Neural progenitor cell (in vitro differentiated cells): Measurements from ENCODE around the gene MATN1. TPM values are rescaled to one million over a fixed set of nuclear protein-coding genes. Genes with fewer than 3 reads are reported as not detected.

Experiments used
- DNase-seq: peaks from one replicate; pipeline ENCODE4 v3.0.0-alpha.2; 2016; ENCODE audit warnings: low spot score
- H2AFZ ChIP-seq: fragments of 200-600 bp; sonication (generic); replicated peaks from 2 replicates; pipeline ENCODE4 v1.6.1; 2016; ENCODE audit warnings: antibody characterized with exemption
- H3F3A ChIP-seq: fragments of 200-600 bp; sonication (generic); 2 replicates; pipeline ENCODE4 v1.6.1; 2016; ENCODE audit warnings: antibody characterized with exemption, low read depth
- H3K27ac ChIP-seq: fragments of 200-600 bp; sonication (generic); 2 replicates; pipeline ENCODE4 v1.5.1; 2016; ENCODE audit warnings: mild to moderate bottlenecking
- H3K27me3 ChIP-seq: fragments of 200-600 bp; sonication (generic); 2 replicates; pipeline ENCODE4 v1.6.1; 2016; ENCODE audit warnings: mild to moderate bottlenecking, moderate library complexity
- H3K36me3 ChIP-seq: fragments of 200-600 bp; sonication (generic); 2 replicates; pipeline ENCODE4 v1.5.1; 2016
- H3K4me1 ChIP-seq: fragments of 200-600 bp; sonication (generic); 2 replicates; pipeline ENCODE4 v1.6.1; 2016; ENCODE audit warnings: mixed run types
- H3K4me2 ChIP-seq: fragments of 200-600 bp; sonication (generic); 2 replicates; pipeline ENCODE4 v1.6.1; 2016
- H3K4me3 ChIP-seq: fragments of 200-600 bp; sonication (generic); 2 replicates; pipeline ENCODE4 v1.5.1; 2016
- H3K79me2 ChIP-seq: fragments of 200-600 bp; sonication (generic); 2 replicates; pipeline ENCODE4 v1.6.1; 2016; ENCODE audit warnings: low read depth
- H3K9ac ChIP-seq: fragments of 200-600 bp; sonication (generic); 2 replicates; pipeline ENCODE4 v1.6.1; 2016
- H3K9me3 ChIP-seq: fragments of 200-600 bp; sonication (generic); 2 replicates; pipeline ENCODE4 v1.5.1; 2016; ENCODE audit warnings: low read depth
- H4K20me1 ChIP-seq: fragments of 200-600 bp; sonication (generic); 2 replicates; pipeline ENCODE4 v1.6.1; 2016; ENCODE audit warnings: low read depth
- H3K27ac Mint-ChIP-seq: 3 replicates; pipeline ENCODE4 v1.8.0; 2021; ENCODE audit warnings: mixed read lengths
- H3K27me3 Mint-ChIP-seq: 2 replicates; pipeline ENCODE4 v1.8.0; 2022; ENCODE audit warnings: low read depth, mild to moderate bottlenecking, inconsistent platforms, moderate library complexity, mixed read lengths; ENCODE audit not compliant: insufficient read depth
- H3K36me3 Mint-ChIP-seq: 3 replicates; pipeline ENCODE4 v1.8.0; 2021; ENCODE audit warnings: mixed read lengths
- H3K4me1 Mint-ChIP-seq: 3 replicates; pipeline ENCODE4 v1.8.0; 2021; ENCODE audit warnings: mixed read lengths
- H3K4me3 Mint-ChIP-seq: 3 replicates; pipeline ENCODE4 v1.8.0; 2021; ENCODE audit warnings: mild to moderate bottlenecking, moderate library complexity, mixed read lengths
- H3K9me3 Mint-ChIP-seq: 3 replicates; pipeline ENCODE4 v1.8.0; 2020; ENCODE audit warnings: mixed read lengths
- CTCF ChIP-seq: fragments of 200-600 bp; sonication (generic); IDR thresholded peaks from 2 replicates; pipeline ENCODE4 v1.5.1; 2017; ENCODE audit warnings: antibody characterized with exemption, mild to moderate bottlenecking
- EZH2 ChIP-seq: fragments of 200-600 bp; sonication (generic); IDR thresholded peaks from 2 replicates; pipeline ENCODE4 v1.6.1; 2017; ENCODE audit warnings: antibody characterized with exemption, mild to moderate bottlenecking, moderate library complexity
- EZH2phosphoT487 ChIP-seq: fragments of 200-600 bp; sonication (generic); IDR thresholded peaks from 2 replicates; pipeline ENCODE4 v1.6.1; 2017; ENCODE audit warnings: antibody characterized with exemption
- total RNA-seq: library from RNA; depleted of rRNA; stranded (reverse); fragments of >200 nt; gene quantifications from 2 replicates; pipeline ENCODE4 v1.2.3, GENCODE V29; 2015; ENCODE audit warnings: low replicate concordance

The MATN1 gene
- total RNA-seq, 1 donor from 2014 or later, result not detected

- H3K36me3 Mint-ChIP-seq, result peaks cover 2% of the 10 kb centered on the region
Observed at GRCh38 chr1:30713311-30713710, 10.1 kb downstream of the MATN1 start.

GRCh38 chr1:30712583-30712982 lies 10.8 kb downstream of the MATN1 start:
- peaks cover under 1% of the 10 kb centered on the region for H3F3A ChIP-seq
- H3K9ac ChIP-seq, result no peak overlapping the region
- H3K4me2 ChIP-seq, result no peak overlapping the region
- no peak overlapping the region for H3K27ac Mint-ChIP-seq
- H4K20me1 ChIP-seq, result no peaks in the 10 kb centered on the region
- no peaks in the 10 kb centered on the region for H3K27me3 ChIP-seq
- H3K4me1 ChIP-seq, result peaks cover 10% of the 10 kb centered on the region
- H3K4me1 Mint-ChIP-seq, result peaks cover 21% of the 10 kb centered on the region
- H3K27ac ChIP-seq, result no peak overlapping the region
- no peak overlapping the region for H3K4me3 ChIP-seq
- no peaks in the 10 kb centered on the region for H3K79me2 ChIP-seq
- H3K9me3 Mint-ChIP-seq, result peaks cover 14% of the 10 kb centered on the region
- DNase-seq, result no peak
- H2AFZ ChIP-seq, result no peak overlapping the region
- no peak overlapping the region for H3K4me3 Mint-ChIP-seq
- peaks cover 13% of the 10 kb centered on the region for H3K27me3 Mint-ChIP-seq
- H3K36me3 ChIP-seq, result no peaks in the 10 kb centered on the region
- peaks cover 2% of the 10 kb centered on the region for H3K36me3 Mint-ChIP-seq
- TF ChIP-seq CTCF (no peak), EZH2phosphoT487 (no peak), EZH2 (no peak)
- no peaks in the 10 kb centered on the region for H3K9me3 ChIP-seq

More at GRCh38 chr1:30713311-30713710, 10.1 kb downstream of the MATN1 start:
- Histone ChIP-seq H4K20me1 (no peaks in the 10 kb centered on the region), H3K9me3 (no peaks in the 10 kb centered on the region), H3K27ac (no peak overlapping the region), H3K4me3 (no peak overlapping the region), H3K4me1 (peaks cover 6% of the 10 kb centered on the region), H3K4me2 (no peak overlapping the region), H3F3A (peaks cover 4% of the 10 kb centered on the region), H3K36me3 (no peaks in the 10 kb centered on the region), H3K79me2 (no peaks in the 10 kb centered on the region), H3K9ac (no peak overlapping the region), H3K27me3 (no peaks in the 10 kb centered on the region), H2AFZ (no peak overlapping the region)
- Mint-ChIP-seq H3K9me3 (peaks cover 17% of the 10 kb centered on the region), H3K4me1 (peaks cover 23% of the 10 kb centered on the region), H3K4me3 (no peak overlapping the region), H3K27me3 (peaks cover 18% of the 10 kb centered on the region), H3K27ac (no peak overlapping the region)
- DNase-seq, result no peak
- TF ChIP-seq CTCF (no peak), EZH2 (no peak), EZH2phosphoT487 (no peak)

- DNase-seq, result no peak
- Histone ChIP-seq H3K27ac (no peak overlapping the region), H3K36me3 (no peaks in the 10 kb centered on the region), H3K9me3 (no peaks in the 10 kb centered on the region), H3K27me3 (no peaks in the 10 kb centered on the region), H3K4me2 (no peak overlapping the region), H2AFZ (no peak overlapping the region), H3F3A (peaks cover 4% of the 10 kb centered on the region), H3K79me2 (no peaks in the 10 kb centered on the region), H4K20me1 (no peaks in the 10 kb centered on the region), H3K4me3 (no peak overlapping the region), H3K4me1 (peaks cover 18% of the 10 kb centered on the region), H3K9ac (no peak overlapping the region)
- Mint-ChIP-seq H3K9me3 (peaks cover 3% of the 10 kb centered on the region), H3K27me3 (peaks cover 14% of the 10 kb centered on the region), H3K4me1 (peaks cover 26% of the 10 kb centered on the region), H3K36me3 (no peaks in the 10 kb centered on the region), H3K4me3 (no peak overlapping the region), H3K27ac (no peak overlapping the region)
- TF ChIP-seq EZH2 (no peak), EZH2phosphoT487 (no peak), CTCF (no peak)
Observed at GRCh38 chr1:30710407-30710806, 13.0 kb downstream of the MATN1 start.
